D721Med (cell line): ENCODE results near the gene IFI27.
A peak's percentile ranks its signal among the peaks of the same experiment; 100 is the strongest.
"Not testable (repeated sequence)": the region's sequence is repeated elsewhere in the genome, so short reads cannot be mapped to it uniquely, and the experiment has no call there.

ENCODE experiments used
- DNase-seq: peaks from one replicate; pipeline ENCODE4 v3.0.0; 2011; ENCODE audit warnings: low spot score; ENCODE audit not compliant: insufficient read length
- FAIRE-seq: peaks from 2 replicates; lab custom pipeline; 2011; peaks lifted over from hg19 to GRCh38; lab: Jason Lieb, UNC
- TF ChIP-seq, protein P1 (sequence below): IDR thresholded peaks from 2 replicates; pipeline ENCODE4 v1.5.1; 2012; ENCODE audit warnings: mild to moderate bottlenecking, control low read depth; ENCODE audit not compliant: insufficient read depth; ENCODE audit errors: missing control alignments

IFI27 gene

DNA sequence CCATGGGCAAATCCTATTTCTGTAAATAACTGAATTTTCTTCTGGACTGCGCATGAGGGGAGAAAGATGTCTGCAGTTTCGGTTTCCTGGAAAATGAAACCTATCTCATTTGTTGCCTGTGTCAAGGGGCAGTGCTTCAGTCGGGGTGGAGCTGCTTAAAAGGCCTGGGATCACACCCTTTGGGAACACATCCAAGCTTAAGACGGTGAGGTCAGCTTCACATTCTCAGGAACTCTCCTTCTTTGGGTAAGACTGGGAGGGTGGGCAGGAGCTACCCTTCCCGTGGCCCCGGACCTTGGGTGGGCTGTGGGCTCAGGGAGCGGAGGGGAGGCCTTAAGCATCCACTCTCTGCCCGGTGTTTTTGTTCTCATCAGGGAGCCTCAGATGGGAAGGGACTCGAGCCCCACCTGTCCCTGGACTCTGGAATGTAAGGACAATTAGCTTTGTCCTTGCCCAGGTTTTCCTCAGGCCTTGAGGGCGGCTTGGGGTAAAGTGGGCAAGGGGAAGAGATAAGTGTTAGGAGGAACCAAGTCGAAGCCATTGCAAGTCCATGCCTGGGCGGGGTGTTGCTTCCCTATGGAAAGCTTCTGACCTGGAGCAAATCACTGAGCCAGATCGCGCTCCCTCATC, at the start of gene IFI27:
TSS of gene IFI27 (plus strand) at position 185 of the 630 bp plus-strand sequence.
- TF ChIP-seq, protein P1, sequence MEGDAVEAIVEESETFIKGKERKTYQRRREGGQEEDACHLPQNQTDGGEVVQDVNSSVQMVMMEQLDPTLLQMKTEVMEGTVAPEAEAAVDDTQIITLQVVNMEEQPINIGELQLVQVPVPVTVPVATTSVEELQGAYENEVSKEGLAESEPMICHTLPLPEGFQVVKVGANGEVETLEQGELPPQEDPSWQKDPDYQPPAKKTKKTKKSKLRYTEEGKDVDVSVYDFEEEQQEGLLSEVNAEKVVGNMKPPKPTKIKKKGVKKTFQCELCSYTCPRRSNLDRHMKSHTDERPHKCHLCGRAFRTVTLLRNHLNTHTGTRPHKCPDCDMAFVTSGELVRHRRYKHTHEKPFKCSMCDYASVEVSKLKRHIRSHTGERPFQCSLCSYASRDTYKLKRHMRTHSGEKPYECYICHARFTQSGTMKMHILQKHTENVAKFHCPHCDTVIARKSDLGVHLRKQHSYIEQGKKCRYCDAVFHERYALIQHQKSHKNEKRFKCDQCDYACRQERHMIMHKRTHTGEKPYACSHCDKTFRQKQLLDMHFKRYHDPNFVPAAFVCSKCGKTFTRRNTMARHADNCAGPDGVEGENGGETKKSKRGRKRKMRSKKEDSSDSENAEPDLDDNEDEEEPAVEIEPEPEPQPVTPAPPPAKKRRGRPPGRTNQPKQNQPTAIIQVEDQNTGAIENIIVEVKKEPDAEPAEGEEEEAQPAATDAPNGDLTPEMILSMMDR = no peak
- no peak for FAIRE-seq
- no peak for DNase-seq

- TF ChIP-seq, protein P1 = no peak
- DNase-seq = no peak
- FAIRE-seq = no peak
Observed at GRCh38 chr14:94062344-94062940, 48.1 kb upstream of the IFI27 start.

DNA sequence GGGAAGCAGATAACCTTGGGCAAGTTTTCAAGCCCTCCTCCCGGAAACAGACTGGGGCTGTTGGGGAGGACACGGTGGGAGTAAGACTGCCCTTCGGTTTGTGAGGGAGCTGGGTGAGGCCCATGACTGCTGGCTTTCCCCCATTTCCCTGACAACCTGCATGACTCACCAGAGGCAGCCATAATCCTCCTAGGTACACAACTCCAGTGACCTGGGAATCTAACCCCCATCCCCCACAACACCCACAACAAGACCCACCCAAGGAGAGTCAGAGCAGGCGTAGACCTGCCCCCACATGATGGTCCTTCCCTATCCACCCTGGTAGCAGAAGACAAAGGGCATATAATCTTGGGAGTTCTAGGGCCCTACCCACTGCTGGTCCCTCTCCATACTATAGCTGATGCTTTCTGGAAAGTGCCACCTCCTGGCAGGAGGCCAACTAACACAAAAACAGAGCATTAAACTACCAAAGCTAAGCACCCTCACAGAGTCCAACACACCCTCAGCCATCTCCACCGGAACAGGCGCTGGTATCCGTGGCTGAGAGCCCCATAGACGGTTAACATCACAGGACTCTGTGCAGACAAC, 44.4 kb upstream of the IFI27 start:
- DNase-seq (no peak), FAIRE-seq (no peak)
- TF ChIP-seq, protein P1 = no peak

GRCh38 chr14:94072076-94072475, 38.5 kb upstream of the IFI27 start:
- not testable (repeated sequence) for DNase-seq

GRCh38 chr14:94074534-94074933, 36.0 kb upstream of the IFI27 start:
- DNase-seq = no peak
- FAIRE-seq = no peak
- TF ChIP-seq, protein P1 = no peak

More at GRCh38 chr14:94072076-94072475, 38.5 kb upstream of the IFI27 start:
- FAIRE-seq = not testable (repeated sequence)

DNA sequence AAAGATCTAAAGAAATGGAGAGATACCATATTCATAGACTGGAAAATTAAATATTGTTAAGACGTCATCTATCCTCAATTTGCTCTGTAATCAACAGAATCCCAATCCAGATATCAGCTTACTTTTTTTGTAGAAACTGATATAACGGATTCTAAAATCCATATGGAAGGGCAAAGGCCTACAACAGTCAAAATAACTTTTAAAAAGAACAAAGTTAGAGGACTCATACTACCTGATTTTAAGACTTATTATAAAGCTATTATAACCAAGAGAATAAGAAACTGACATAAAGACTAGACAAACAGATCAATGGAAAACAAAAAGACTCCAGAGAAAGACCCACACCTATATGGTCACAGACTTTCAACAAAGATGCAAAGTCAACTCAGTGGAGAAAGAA, 35.5 kb upstream of the IFI27 start:
- TF ChIP-seq, protein P1 = no peak
- no peak for FAIRE-seq
- DNase-seq = no peak

- DNase-seq (no peak), FAIRE-seq (peak; percentile 25)
- TF ChIP-seq, protein P1 = no peak
Observed at GRCh38 chr14:94077111-94077821, 33.3 kb upstream of the IFI27 start.
